Measurements from ENCODE around the gene WDR74.

DNA sequence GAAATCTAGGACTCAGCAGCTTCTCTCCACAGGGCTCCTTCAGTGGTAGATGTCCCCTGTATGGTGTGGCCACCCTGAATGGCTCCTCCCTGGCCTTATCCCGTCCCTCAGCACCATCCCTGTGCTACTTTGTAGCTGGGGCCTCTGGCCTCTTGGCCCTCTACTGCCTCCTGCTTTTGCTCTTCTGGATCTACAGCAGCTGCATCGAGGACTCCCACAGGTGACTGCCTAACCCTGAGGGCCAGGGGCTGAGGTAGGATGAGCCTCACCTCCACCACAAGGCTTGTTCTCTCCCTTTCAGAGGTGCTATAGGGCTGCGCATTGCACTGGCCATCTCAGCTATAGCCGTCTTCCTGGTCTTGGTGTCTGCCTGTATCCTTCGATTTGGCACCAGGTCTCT, 50.4 kb downstream of the WDR74 start:
- no peak for TF ChIP-seq POLR2A (IDR thresholded peaks at IDR 0.05; ENCODE audit: low read length)
- no peak for TF ChIP-seq GATA1 (IDR thresholded peaks at IDR 0.05; ENCODE audit: low read depth, low read length)
